Memory B cell (primary cell): ENCODE data around the gene CRKL.
A peak's percentile ranks its signal among the peaks of the same experiment; 100 is the strongest.
"Not testable (repeated sequence)": the region's sequence is repeated elsewhere in the genome, so short reads cannot be mapped to it uniquely, and the experiment has no call there.

Experiments used
- ATAC-seq: fragments of 150-1000 bp; cut with Tn5 transposase; 2 replicates; pipeline ENCODE4 v1.10.0; 2021; ENCODE audit warnings: low read depth, mild to moderate bottlenecking, moderate library complexity
- DNase-seq, 2 donors: peaks; one replicate each; pipeline ENCODE4 v3.0.0; 2022; ENCODE audit warnings: low spot score in 2 of 2
- H3K27ac Mint-ChIP-seq: one replicate; pipeline ENCODE4 v1.8.0; 2022; ENCODE audit warnings: mild to moderate bottlenecking, moderate library complexity, mixed read lengths
- H3K27me3 Mint-ChIP-seq: one replicate; pipeline ENCODE4 v1.8.0; 2022; ENCODE audit warnings: mixed read lengths
- H3K36me3 Mint-ChIP-seq: one replicate; pipeline ENCODE4 v1.8.0; 2022; ENCODE audit warnings: mild to moderate bottlenecking, mixed read lengths
- H3K4me1 Mint-ChIP-seq: one replicate; pipeline ENCODE4 v1.8.0; 2022; ENCODE audit warnings: mixed read lengths
- H3K4me3 Mint-ChIP-seq: one replicate; pipeline ENCODE4 v1.8.0; 2022; ENCODE audit warnings: mild to moderate bottlenecking, moderate library complexity, mixed read lengths
- H3K9me3 Mint-ChIP-seq: one replicate; pipeline ENCODE4 v1.8.0; 2022; ENCODE audit warnings: mixed read lengths

Gene CRKL

GRCh38 chr22:20887375-20887774, 29.8 kb upstream of the CRKL start:
- Mint-ChIP-seq H3K36me3 (peaks cover 30% of the 10 kb centered on the region), H3K27ac (peak overlapping the region; percentile 4), H3K27me3 (no peaks in the 10 kb centered on the region), H3K4me3 (no peak overlapping the region), H3K4me1 (no peaks in the 10 kb centered on the region), H3K9me3 (no peaks in the 10 kb centered on the region)
- ATAC-seq, result no peak
- DNase-seq, result no peak

GRCh38 chr22:20889025-20889704, 28.0 kb upstream of the CRKL start:
- H3K36me3 Mint-ChIP-seq, result peaks cover 26% of the 10 kb centered on the region
- H3K4me1 Mint-ChIP-seq, result no peaks in the 10 kb centered on the region
- no peak overlapping the region for H3K4me3 Mint-ChIP-seq
- no peaks in the 10 kb centered on the region for H3K27me3 Mint-ChIP-seq
- DNase-seq, result no peak
- H3K27ac Mint-ChIP-seq, result no peak overlapping the region
- ATAC-seq, result no peak
- H3K9me3 Mint-ChIP-seq, result no peaks in the 10 kb centered on the region

- no peaks in the 10 kb centered on the region for H3K4me1 Mint-ChIP-seq
- no peak overlapping the region for H3K27ac Mint-ChIP-seq
- no peak for ATAC-seq
- H3K36me3 Mint-ChIP-seq, result peaks cover 22% of the 10 kb centered on the region
- H3K9me3 Mint-ChIP-seq, result no peaks in the 10 kb centered on the region
- no peaks in the 10 kb centered on the region for H3K27me3 Mint-ChIP-seq
- no peak for DNase-seq
- H3K4me3 Mint-ChIP-seq, result no peak overlapping the region
Measured at GRCh38 chr22:20889904-20890540, 27.2 kb upstream of the CRKL start.

DNA sequence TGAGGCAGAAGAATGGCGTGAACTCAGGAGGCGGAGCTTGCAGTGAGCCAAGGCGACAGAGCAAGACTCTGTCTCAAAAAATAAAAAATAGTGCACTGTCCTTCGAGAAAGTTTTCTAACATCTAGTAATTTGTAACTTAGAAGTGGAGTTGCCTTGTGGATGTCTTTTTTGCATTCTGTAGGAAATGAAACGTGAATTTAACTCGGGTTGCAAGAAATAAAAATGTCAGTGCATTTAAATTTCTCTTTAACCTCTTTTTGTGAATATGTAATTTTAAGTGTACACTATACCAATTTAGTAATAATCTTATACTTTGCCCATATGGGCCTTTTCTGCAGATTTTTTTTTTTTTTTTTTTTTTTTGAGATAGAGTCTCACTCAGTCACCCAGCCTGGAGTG, 26.2 kb upstream of the CRKL start:
- H3K4me1 Mint-ChIP-seq, result peaks cover 3% of the 10 kb centered on the region
- H3K4me3 Mint-ChIP-seq, result no peak overlapping the region
- H3K36me3 Mint-ChIP-seq, result peaks cover 18% of the 10 kb centered on the region
- H3K27ac Mint-ChIP-seq, result no peak overlapping the region
- H3K27me3 Mint-ChIP-seq, result peaks cover 2% of the 10 kb centered on the region
- ATAC-seq (no peak), DNase-seq (no peak)
- H3K9me3 Mint-ChIP-seq, result no peaks in the 10 kb centered on the region

GRCh38 chr22:20897737-20898136, 19.5 kb upstream of the CRKL start:
- H3K27me3 Mint-ChIP-seq, H3K4me3 Mint-ChIP-seq, DNase-seq, H3K27ac Mint-ChIP-seq, H3K4me1 Mint-ChIP-seq, H3K36me3 Mint-ChIP-seq, H3K9me3 Mint-ChIP-seq, ATAC-seq: not testable (repeated sequence)

GRCh38 chr22:20899827-20900423, 17.3 kb upstream of the CRKL start:
- H3K27ac Mint-ChIP-seq, result no peak overlapping the region
- DNase-seq (no peak), ATAC-seq (no peak)
- no peak overlapping the region for H3K4me3 Mint-ChIP-seq
- H3K4me1 Mint-ChIP-seq, result peaks cover 3% of the 10 kb centered on the region
- peaks cover 2% of the 10 kb centered on the region for H3K27me3 Mint-ChIP-seq
- no peaks in the 10 kb centered on the region for H3K9me3 Mint-ChIP-seq
- H3K36me3 Mint-ChIP-seq, result no peaks in the 10 kb centered on the region

- not testable (repeated sequence) for DNase-seq, H3K36me3 Mint-ChIP-seq, H3K27me3 Mint-ChIP-seq, H3K4me3 Mint-ChIP-seq, H3K27ac Mint-ChIP-seq, H3K4me1 Mint-ChIP-seq, ATAC-seq, H3K9me3 Mint-ChIP-seq
Measured at GRCh38 chr22:20901093-20902033, 15.8 kb upstream of the CRKL start.

DNA sequence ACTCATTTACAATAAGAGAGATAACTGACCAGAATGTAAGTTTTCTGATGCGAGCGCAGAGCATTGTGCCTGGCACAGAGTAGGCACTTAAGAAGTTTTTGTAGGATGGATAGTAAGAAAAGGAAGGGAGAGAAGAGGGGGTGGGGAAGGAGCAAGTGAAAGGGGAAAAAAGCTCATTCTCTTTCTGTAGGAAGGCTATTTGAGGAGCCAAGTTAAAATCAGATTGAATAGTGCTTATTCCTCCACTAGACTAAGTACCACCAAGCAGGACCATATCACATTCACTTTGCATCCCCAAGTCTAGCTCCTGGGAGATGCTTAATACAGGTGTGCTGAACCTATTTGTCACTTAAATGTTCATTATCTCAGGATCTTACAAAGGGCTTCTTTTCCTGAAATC, 14.1 kb upstream of the CRKL start:
- no peak overlapping the region for H3K4me3 Mint-ChIP-seq
- H3K27me3 Mint-ChIP-seq, result no peaks in the 10 kb centered on the region
- no peaks in the 10 kb centered on the region for H3K4me1 Mint-ChIP-seq
- no peaks in the 10 kb centered on the region for H3K9me3 Mint-ChIP-seq
- no peak for DNase-seq
- H3K27ac Mint-ChIP-seq, result no peak overlapping the region
- H3K36me3 Mint-ChIP-seq, result no peaks in the 10 kb centered on the region
- no peak for ATAC-seq

GRCh38 chr22:20904008-20904979, 12.9 kb upstream of the CRKL start:
- no peaks in the 10 kb centered on the region for H3K9me3 Mint-ChIP-seq
- no peaks in the 10 kb centered on the region for H3K4me1 Mint-ChIP-seq
- no peak overlapping the region for H3K4me3 Mint-ChIP-seq
- no peaks in the 10 kb centered on the region for H3K27me3 Mint-ChIP-seq
- H3K36me3 Mint-ChIP-seq, result no peaks in the 10 kb centered on the region
- DNase-seq (no peak), ATAC-seq (no peak)
- H3K27ac Mint-ChIP-seq, result no peak overlapping the region

- Mint-ChIP-seq H3K36me3 (no peaks in the 10 kb centered on the region), H3K9me3 (no peaks in the 10 kb centered on the region), H3K27me3 (no peaks in the 10 kb centered on the region), H3K4me1 (no peaks in the 10 kb centered on the region), H3K4me3 (no peak overlapping the region), H3K27ac (no peak overlapping the region)
- DNase-seq, result no peak
- no peak for ATAC-seq
Measured at GRCh38 chr22:20904980-20905355, 12.2 kb upstream of the CRKL start.

DNA sequence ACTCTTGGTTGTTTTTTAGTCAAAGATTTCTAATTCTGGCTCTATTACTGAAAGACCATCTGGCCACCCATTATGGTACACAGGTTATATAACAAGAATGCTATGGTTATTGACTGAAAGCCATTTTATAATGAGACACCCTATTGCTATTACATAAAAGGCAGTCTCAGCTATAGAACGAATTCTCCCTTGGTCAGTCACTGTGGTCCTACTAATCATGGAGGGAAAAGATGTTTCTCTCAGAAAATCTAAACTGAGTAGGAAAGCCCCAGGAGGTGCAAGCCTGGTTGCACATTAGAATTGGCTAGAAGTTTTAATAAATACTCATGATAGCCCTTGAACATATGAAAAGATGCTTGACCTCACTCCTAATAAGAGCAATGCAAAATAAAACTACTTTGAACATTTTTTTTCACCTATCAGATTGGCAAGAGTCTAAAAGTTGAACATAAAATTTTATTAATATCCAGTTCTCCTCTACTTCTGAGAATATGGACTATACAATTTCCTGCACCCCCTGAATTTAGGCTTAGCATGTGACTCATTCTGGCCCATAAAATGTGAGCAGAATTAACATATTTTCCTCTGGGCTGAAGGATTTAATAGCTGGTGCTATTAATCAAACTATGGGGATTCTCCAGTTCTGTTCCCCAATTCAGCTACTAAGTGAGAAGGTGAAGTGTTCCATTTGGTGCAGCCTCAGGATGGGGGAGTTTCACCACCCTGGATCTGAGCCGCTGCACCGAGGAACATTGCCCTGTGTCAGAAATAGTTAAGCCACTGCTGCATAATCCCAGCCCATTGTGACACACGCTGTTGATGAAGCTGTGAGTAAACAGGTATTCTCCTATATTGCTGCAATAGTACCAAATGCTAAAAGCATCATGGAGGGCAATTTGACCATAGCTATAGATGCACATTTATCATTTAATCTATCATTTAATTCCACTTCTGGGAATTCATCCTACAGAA, 11.5 kb upstream of the CRKL start:
- Mint-ChIP-seq H3K4me1 (no peaks in the 10 kb centered on the region), H3K27ac (no peak overlapping the region), H3K27me3 (no peaks in the 10 kb centered on the region), H3K4me3 (no peak overlapping the region), H3K36me3 (no peaks in the 10 kb centered on the region), H3K9me3 (no peaks in the 10 kb centered on the region)
- DNase-seq, result no peak
- no peak for ATAC-seq

GRCh38 chr22:20906387-20906767, 10.8 kb upstream of the CRKL start:
- Mint-ChIP-seq H3K27me3 (no peaks in the 10 kb centered on the region), H3K4me3 (no peak overlapping the region), H3K27ac (no peak overlapping the region), H3K36me3 (no peaks in the 10 kb centered on the region), H3K9me3 (no peaks in the 10 kb centered on the region), H3K4me1 (no peaks in the 10 kb centered on the region)
- no peak for ATAC-seq
- DNase-seq, result no peak
